Kidney (tissue), 14 donors: ENCODE results near the gene KRTAP4-11. TPM values are rescaled to one million over a fixed set of nuclear protein-coding genes. Genes with fewer than 3 reads are reported as not detected.
"Not testable (repeated sequence)": the region's sequence is repeated elsewhere in the genome, so short reads cannot be mapped to it uniquely, and the experiment has no call there.

Experiments used
- DNase-seq, 5 donors: peaks; one replicate each; pipeline ENCODE4 v3.0.0-alpha.2; 2013 to 2020
- FAIRE-seq: peaks from 2 replicates; lab custom pipeline; 2012; peaks lifted over from hg19 to GRCh38; lab: Jason Lieb, UNC
- H3K27ac ChIP-seq, 2 donors: one replicate each; pipeline ENCODE4 v1.7.0; 2013; ENCODE audit warnings: low read depth in 2 of 2, low read length in 2 of 2, inconsistent platforms in 1 of 2
- H3K27me3 ChIP-seq: one replicate; pipeline ENCODE4 v1.7.1; 2013; ENCODE audit warnings: low read length, inconsistent platforms; ENCODE audit not compliant: control insufficient read depth, insufficient read depth
- H3K36me3 ChIP-seq, 3 donors: one replicate each; pipeline versions ENCODE4 v1.7.0 to v1.7.1; 2013; ENCODE audit warnings: low read length in 3 of 3, control low read depth in 1 of 3, inconsistent platforms in 1 of 3; ENCODE audit not compliant: insufficient read depth in 3 of 3, control insufficient read depth in 2 of 3
- H3K4me1 ChIP-seq, 3 donors: one replicate each; pipeline versions ENCODE4 v1.7.0 to v1.7.1; 2013; ENCODE audit warnings: low read length in 3 of 3, inconsistent platforms in 1 of 3, low read depth in 1 of 3; ENCODE audit not compliant: control insufficient read depth in 2 of 3, insufficient read depth in 2 of 3
- H3K4me3 ChIP-seq, 3 donors: one replicate each; pipeline versions ENCODE4 v1.7.0 to v1.8.1; 2013; ENCODE audit warnings: low read length in 3 of 3, control low read depth in 1 of 3, inconsistent platforms in 1 of 3
- H3K9ac ChIP-seq, 3 donors: one replicate each; pipeline versions ENCODE4 v1.7.0 to v1.7.1; 2013; ENCODE audit warnings: low read length in 3 of 3, control low read depth in 1 of 3, inconsistent platforms in 1 of 3
- H3K9me3 ChIP-seq, 3 donors: one replicate each; pipeline versions ENCODE4 v1.7.0 to v1.7.1; 2013; ENCODE audit warnings: low read length in 3 of 3, control low read depth in 1 of 3, inconsistent platforms in 1 of 3; ENCODE audit not compliant: control insufficient read depth in 2 of 3, insufficient read depth in 1 of 3
- intact Hi-C: fragments of 100-400 bp; cut with DNase I; formaldehyde crosslinking; loops from one replicate; pipeline ENCODE4 v1.11.1; 2022
- polyA plus RNA-seq: library from polyadenylated mRNA; stranded (reverse); fragments of 350-450 nt; fragmentation: Illumina TruSeq; extraction: RNeasy Lipid Tissue Mini Kit (QIAGEN cat#74804); gene quantifications from one replicate; pipeline ENCODE4 v1.2.3, GENCODE V29; 2014; ENCODE audit warnings: low read depth, low replicate concordance; ENCODE audit not compliant: insufficient read depth
- total RNA-seq: library from RNA; stranded (reverse); fragmentation: NEBNext Ultra II Directional; extraction: Animal tissue kit (Norgen Biotek cat#: 25700); gene quantifications from one replicate; pipeline ENCODE4 v1.2.1, GENCODE V29; 2021
- TF ChIP-seq, protein P1 (sequence below): IDR thresholded peaks from 3 replicates; pipeline ENCODE4 v1.5.1; 2012; ENCODE audit warnings: mild to moderate bottlenecking, moderate library complexity, borderline replicate concordance; ENCODE audit not compliant: insufficient read depth; ENCODE audit errors: extremely low read depth
- donor health status: control.
- donor health status: control.
- donor health status: control.
- donor health status: control.
- donor health status: control.
- donor health status: DM: yes; HTN: yes; CAD: no.
- donor health status: Normal renal cell carcinoma (clear cell type).

Gene KRTAP4-11
- total and polyA plus RNA-seq, 2 donors from 2014 or later = not detected

DNA sequence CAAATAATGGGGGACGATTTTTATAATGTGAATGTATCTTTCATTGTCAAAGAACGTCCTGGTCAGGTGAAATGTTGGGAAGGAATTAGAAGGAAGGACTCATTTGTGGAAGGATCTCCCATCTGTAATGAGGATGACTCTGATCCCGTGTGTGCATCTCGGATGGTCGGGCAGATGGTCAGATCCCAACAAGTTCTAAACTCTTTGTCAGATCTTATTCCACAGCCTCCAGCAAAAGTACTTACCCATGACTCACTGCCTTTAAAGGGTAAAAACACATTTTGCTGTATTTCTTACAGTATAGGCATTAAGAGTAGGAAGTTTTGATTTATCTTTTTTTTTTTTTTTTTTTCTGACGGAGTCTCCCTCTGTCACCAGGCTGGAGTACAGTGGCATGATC is 19.7 kb downstream of the KRTAP4-11 start:
- Histone ChIP-seq H3K27ac (no peak overlapping the region), H3K4me3 (no peak overlapping the region), H3K27me3 (no peaks in the 10 kb centered on the region), H3K4me1 (no peaks in the 10 kb centered on the region), H3K9me3 (no peaks in the 10 kb centered on the region), H3K9ac (no peak overlapping the region), H3K36me3 (no peaks in the 10 kb centered on the region)
- DNase-seq (no peak), FAIRE-seq (no peak)
- TF ChIP-seq, protein P1, sequence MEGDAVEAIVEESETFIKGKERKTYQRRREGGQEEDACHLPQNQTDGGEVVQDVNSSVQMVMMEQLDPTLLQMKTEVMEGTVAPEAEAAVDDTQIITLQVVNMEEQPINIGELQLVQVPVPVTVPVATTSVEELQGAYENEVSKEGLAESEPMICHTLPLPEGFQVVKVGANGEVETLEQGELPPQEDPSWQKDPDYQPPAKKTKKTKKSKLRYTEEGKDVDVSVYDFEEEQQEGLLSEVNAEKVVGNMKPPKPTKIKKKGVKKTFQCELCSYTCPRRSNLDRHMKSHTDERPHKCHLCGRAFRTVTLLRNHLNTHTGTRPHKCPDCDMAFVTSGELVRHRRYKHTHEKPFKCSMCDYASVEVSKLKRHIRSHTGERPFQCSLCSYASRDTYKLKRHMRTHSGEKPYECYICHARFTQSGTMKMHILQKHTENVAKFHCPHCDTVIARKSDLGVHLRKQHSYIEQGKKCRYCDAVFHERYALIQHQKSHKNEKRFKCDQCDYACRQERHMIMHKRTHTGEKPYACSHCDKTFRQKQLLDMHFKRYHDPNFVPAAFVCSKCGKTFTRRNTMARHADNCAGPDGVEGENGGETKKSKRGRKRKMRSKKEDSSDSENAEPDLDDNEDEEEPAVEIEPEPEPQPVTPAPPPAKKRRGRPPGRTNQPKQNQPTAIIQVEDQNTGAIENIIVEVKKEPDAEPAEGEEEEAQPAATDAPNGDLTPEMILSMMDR = no peak
- intact Hi-C loops = no loop called here

DNA sequence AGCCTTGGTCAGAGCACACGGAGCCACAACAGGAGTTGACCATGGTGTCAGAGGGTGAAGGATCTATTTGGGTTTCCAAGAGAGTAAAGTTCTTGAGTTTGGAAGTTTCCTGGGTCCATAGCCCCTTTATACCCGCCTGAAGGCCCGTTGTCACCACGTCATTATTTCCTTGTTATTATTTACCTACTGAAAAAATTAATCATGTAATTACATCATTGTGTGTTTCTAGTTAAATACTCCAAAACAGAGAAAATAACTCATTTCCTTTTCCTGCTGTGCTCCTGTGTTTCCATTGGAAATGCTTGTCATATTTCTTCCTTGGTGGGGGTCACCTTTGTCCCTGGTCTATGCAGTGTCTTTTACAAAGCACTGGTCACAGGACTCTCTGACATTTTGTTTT is 20.1 kb downstream of the KRTAP4-11 start, which contains the start of gene KRTAP4-8:
Gene KRTAP4-8 (minus strand): TSS at position 101 of the 400 bp plus-strand sequence. CDS start 58 bp downstream, at position 43.
- FAIRE-seq = no peak

DNA sequence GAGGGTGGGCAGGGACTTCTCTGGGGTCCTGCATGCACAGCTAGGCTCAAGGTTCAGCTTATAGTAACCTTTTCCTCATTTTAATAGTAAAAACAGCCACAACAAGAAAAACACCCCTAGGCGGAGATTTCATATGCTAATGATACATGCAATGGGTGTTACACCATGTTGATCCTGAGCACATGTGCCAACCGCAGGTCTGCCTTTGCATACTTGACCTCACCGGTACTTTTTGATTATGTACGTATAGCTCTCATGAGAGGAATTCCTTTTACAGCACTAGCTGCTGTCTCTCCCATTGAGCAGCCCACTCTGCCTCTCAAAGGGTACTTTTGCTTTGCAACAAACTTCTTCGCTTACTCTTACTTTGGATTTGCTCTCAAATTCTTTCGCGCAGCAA is 22.1 kb downstream of the KRTAP4-11 start:
- no peak for FAIRE-seq
- intact Hi-C loops = no loop called here
- H3K4me1 ChIP-seq = no peaks in the 10 kb centered on the region

More for the DNA sequence above, 20.1 kb downstream of the KRTAP4-11 start, which contains the start of gene KRTAP4-8:
- Histone ChIP-seq H3K9ac (no peak within 1 kb of the TSS), H3K9me3 (no peaks in the 10 kb centered on the region), H3K27me3 (no peaks in the 10 kb centered on the region), H3K36me3 (no peaks in the 10 kb centered on the region), H3K4me1 (no peaks in the 10 kb centered on the region), H3K4me3 (no peak within 1 kb of the TSS), H3K27ac (no peak within 1 kb of the TSS)
- DNase-seq = no peak
- intact Hi-C loops = no loop called here
- TF ChIP-seq, protein P1 = no peak

DNA sequence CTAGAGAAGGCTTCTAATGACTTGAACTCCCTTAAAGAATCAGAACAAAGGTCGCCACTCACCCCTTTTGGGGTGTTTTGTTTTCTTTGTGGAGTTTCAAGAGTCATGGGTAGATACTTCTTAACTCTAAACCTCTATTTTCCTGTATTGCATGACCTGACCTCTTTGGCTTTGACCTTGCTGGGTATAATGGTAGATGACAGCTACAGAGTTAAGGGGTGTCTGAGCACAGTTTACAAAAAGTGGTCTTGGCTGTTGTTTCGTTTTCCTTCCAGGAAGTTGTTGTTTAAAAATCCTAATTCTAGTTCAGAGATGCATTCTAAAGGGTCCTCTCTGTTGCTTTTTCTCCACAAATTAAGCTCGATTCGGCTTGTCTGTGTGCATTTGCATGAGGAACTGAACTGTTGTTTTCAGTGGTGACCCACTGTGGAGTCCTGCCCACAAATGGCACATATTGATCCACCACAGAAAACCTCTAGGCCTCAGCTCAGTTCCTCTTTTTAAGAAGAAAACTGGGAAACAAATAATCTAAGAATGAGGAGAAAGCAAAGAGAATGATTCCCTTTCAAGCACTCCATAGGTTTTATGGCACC is 29.3 kb downstream of the KRTAP4-11 start:
- FAIRE-seq, intact Hi-C loops, H3K4me3 ChIP-seq, H3K27ac ChIP-seq, H3K9ac ChIP-seq, H3K27me3 ChIP-seq, H3K9me3 ChIP-seq, H3K4me1 ChIP-seq, DNase-seq, H3K36me3 ChIP-seq: not testable (repeated sequence)

More for the DNA sequence above, 22.1 kb downstream of the KRTAP4-11 start:
- no peak overlapping the region for H3K4me3 ChIP-seq
- DNase-seq = no peak
- no peaks in the 10 kb centered on the region for H3K36me3 ChIP-seq
- no peak overlapping the region for H3K9ac ChIP-seq
- TF ChIP-seq, protein P1 = no peak
- no peak overlapping the region for H3K27ac ChIP-seq
- no peaks in the 10 kb centered on the region for H3K9me3 ChIP-seq
- no peaks in the 10 kb centered on the region for H3K27me3 ChIP-seq

DNA sequence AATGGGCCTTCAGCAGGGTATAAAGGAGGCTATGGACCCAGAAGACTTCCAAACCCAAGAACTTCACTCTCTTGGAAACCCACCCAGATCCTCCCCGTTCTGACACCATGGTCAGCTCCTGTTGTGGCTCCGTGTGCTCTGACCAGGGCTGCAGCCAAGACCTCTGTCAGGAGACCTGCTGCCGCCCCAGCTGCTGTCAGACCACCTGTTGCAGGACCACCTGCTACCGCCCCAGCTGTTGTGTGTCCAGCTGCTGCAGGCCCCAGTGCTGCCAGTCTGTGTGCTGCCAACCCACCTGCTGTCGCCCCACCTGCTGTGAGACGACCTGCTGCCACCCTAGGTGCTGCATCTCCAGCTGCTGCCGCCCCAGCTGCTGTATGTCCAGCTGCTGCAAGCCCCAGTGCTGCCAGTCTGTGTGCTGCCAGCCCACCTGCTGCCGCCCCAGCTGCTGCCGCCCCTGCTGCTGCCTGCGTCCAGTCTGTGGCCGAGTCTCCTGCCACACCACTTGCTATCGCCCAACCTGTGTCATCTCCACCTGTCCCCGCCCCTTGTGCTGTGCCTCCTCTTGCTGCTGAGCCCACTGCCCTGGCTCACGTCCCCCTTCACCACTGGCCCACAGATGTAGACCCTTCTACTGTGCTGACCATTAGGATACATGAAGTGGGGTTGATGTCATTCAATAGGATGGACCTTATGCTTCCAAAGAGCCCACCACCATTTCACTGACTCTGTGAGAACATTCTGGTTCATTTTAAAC is 33.9 kb downstream of the KRTAP4-11 start, which contains the start of gene KRTAP4-7:
Gene KRTAP4-7 (plus strand): TSS at position 51 of the 757 bp plus-strand sequence. CDS start 57 bp downstream, at position 108.
- H3K4me3 ChIP-seq, H3K36me3 ChIP-seq, DNase-seq, H3K27me3 ChIP-seq, H3K27ac ChIP-seq, FAIRE-seq, H3K9ac ChIP-seq, H3K4me1 ChIP-seq, H3K9me3 ChIP-seq, intact Hi-C loops: not testable (repeated sequence)

DNA sequence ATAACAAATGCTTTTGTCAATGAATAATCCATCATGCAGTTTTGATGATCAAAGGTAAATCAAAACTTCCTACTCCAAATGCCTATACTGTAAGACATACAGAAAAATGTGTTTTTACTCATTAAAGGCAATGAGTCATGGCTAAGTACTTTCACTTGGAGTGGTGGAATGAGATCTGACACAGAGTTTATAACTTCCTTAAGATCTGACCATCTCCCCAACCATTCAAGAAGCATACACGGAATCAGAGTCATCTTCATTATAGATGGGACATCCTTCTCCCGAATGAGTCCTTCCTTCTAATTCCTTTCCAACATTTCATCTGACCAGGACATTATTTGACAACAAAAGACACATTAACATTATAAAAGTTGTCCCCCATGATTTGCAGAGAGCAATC is 34.7 kb downstream of the KRTAP4-11 start:
- H3K27ac ChIP-seq, H3K9me3 ChIP-seq, intact Hi-C loops, H3K9ac ChIP-seq, DNase-seq, FAIRE-seq, H3K4me3 ChIP-seq, H3K27me3 ChIP-seq, H3K36me3 ChIP-seq, H3K4me1 ChIP-seq: not testable (repeated sequence)
